Thyroid gland (tissue), 4 donors: ENCODE results near the gene PIN1.
"Not testable (repeated sequence)": the region's sequence is repeated elsewhere in the genome, so short reads cannot be mapped to it uniquely, and the experiment has no call there.

ENCODE experiments used
- CTCF ChIP-seq, 6 experiments: fragments of 200-600 bp in 3 of 6; fragments of 450-650 bp in 3 of 6; sonication (generic) in 3 of 6; IDR thresholded peaks; one replicate each; pipeline ENCODE4 v1.5.1; 2016 to 2019; ENCODE audit warnings: antibody characterized with exemption in 6 of 6, mild to moderate bottlenecking in 2 of 6, inconsistent platforms in 1 of 6, moderate library complexity in 1 of 6
- POLR2A ChIP-seq, 2 donors: fragments of 450-650 bp; IDR thresholded peaks; one replicate each; pipeline ENCODE4 v1.6.1; 2017; ENCODE audit warnings: antibody characterized with exemption in 2 of 2, mild to moderate bottlenecking in 2 of 2, moderate library complexity in 1 of 2

- TF ChIP-seq POLR2A, CTCF (IDR thresholded peaks at IDR 0.05): not testable (repeated sequence)
Observed at GRCh38 chr19:9788604-9789003, 46.5 kb upstream of the PIN1 start.
